ENCODE data around the gene LRP1B.

The LRP1B gene

DNA sequence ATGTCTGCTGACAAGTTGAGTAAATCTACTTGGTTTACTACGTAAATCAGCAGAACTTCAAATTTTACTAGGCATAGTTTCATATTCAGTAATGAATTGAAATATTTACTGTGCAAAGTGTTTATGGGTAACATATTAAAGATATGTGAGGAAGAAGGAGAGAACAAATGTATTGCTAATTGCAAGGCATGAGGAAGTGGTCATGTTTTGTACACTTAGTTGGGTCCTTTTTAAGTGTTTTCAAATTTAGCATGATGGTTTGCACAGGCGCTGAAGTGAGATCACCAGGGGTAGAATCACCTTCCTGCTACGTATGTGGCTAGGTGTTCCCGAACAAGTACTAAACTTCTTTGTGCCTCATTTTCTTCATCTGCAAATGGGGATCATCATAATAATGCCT is 1534.4 kb downstream of the LRP1B start:
- no peaks in the 10 kb centered on the region for H3K9me3 ChIP-seq (ENCODE audit: low read length)
- H3K9ac ChIP-seq (ENCODE audit: low read length), result no peak overlapping the region
- no peaks in the 10 kb centered on the region for H3K36me3 ChIP-seq (ENCODE audit: insufficient read depth, low read length)
- H3K4me1 ChIP-seq (ENCODE audit: insufficient read depth, low read length), result no peaks in the 10 kb centered on the region
- no peak overlapping the region for H3K27ac ChIP-seq (ENCODE audit: low read depth, low read length)
- H3K27me3 ChIP-seq (ENCODE audit: control insufficient read depth in 1 of 2, insufficient read depth in 2 of 2, low read length in 2 of 2), result no peaks in the 10 kb centered on the region
- no peak overlapping the region for H3K4me3 ChIP-seq (ENCODE audit: low read depth in 1 of 2, low read length in 2 of 2)

DNA sequence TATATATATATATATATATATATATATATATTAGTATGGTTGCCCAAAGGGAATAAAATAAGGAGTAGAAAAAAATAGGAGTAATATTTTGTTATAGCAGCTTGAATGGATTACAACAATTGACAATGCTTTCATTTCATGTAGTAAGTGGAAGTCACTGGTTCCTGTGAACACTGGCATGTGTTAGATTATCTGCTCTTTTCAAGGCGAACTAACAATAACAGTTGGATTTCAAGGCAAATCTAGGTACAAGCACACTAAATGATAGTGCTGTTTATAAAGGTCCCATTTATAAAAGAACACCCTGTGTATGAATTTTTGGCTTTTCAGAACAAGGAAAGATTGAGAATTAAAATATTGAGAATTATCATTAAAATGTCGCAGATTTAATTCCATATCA is 1535.7 kb downstream of the LRP1B start:
- Histone ChIP-seq H3K4me3 (ENCODE audit: low read depth in 1 of 2, low read length in 2 of 2) (no peak overlapping the region), H3K36me3 (ENCODE audit: insufficient read depth, low read length) (no peaks in the 10 kb centered on the region), H3K9ac (ENCODE audit: low read length) (no peak overlapping the region), H3K4me1 (ENCODE audit: insufficient read depth, low read length) (no peaks in the 10 kb centered on the region), H3K27me3 (ENCODE audit: control insufficient read depth in 1 of 2, insufficient read depth in 2 of 2, low read length in 2 of 2) (no peaks in the 10 kb centered on the region), H3K9me3 (ENCODE audit: low read length) (no peaks in the 10 kb centered on the region), H3K27ac (ENCODE audit: low read depth, low read length) (no peak overlapping the region)

DNA sequence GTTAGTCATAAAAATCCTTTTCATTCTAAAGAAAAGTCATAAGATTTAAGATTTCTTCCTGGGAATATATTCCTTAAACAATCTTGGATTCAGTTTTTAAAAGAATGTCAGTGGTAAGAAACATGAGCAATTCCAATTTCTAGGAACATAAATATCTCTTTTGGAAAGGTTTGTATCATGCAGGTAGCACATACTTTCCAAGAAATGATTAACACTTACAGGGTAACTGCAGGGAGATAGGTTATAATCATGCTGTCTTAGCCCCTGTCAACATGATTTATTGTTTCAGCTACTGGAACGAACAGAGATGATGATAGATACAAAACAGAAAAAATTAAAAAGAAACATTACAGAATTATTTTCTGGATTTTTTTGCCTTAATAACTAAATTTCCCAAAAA is 1537.7 kb downstream of the LRP1B start:
- H3K4me1 ChIP-seq (ENCODE audit: insufficient read depth, low read length), result no peaks in the 10 kb centered on the region
- no peak overlapping the region for H3K9ac ChIP-seq (ENCODE audit: low read length)

DNA sequence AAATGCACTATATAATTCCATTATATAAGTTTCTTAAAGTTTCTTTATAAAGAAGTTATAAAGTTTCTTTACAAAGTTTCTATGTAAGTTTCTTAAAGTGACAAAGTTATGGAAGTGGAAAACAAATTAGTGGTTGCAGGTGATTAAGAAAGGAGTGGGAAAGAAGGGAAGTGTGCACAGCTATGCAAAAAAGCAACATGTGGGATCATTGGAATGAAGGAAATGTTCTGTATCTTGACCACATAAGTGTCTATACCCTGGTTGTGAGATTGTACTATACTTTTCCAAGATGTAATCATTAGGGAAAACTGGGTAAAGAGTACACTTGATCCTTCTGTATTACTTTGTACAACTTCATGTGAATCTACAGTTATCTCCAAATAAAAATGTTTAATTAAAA is 1541.1 kb downstream of the LRP1B start:
- Histone ChIP-seq H3K9me3 (ENCODE audit: low read length) (no peaks in the 10 kb centered on the region), H3K4me3 (ENCODE audit: low read depth in 1 of 2, low read length in 2 of 2) (no peak overlapping the region), H3K9ac (ENCODE audit: low read length) (no peak overlapping the region), H3K4me1 (ENCODE audit: insufficient read depth, low read length) (no peaks in the 10 kb centered on the region), H3K36me3 (ENCODE audit: insufficient read depth, low read length) (no peaks in the 10 kb centered on the region), H3K27me3 (ENCODE audit: control insufficient read depth in 1 of 2, insufficient read depth in 2 of 2, low read length in 2 of 2) (no peaks in the 10 kb centered on the region), H3K27ac (ENCODE audit: low read depth, low read length) (no peak overlapping the region)

More for the DNA sequence above, 1537.7 kb downstream of the LRP1B start:
- H3K4me3 ChIP-seq (ENCODE audit: low read depth in 1 of 2, low read length in 2 of 2), result no peak overlapping the region
- H3K27me3 ChIP-seq (ENCODE audit: control insufficient read depth in 1 of 2, insufficient read depth in 2 of 2, low read length in 2 of 2), result no peaks in the 10 kb centered on the region
- H3K36me3 ChIP-seq (ENCODE audit: insufficient read depth, low read length), result no peaks in the 10 kb centered on the region
- no peaks in the 10 kb centered on the region for H3K9me3 ChIP-seq (ENCODE audit: low read length)
- no peak overlapping the region for H3K27ac ChIP-seq (ENCODE audit: low read depth, low read length)

DNA sequence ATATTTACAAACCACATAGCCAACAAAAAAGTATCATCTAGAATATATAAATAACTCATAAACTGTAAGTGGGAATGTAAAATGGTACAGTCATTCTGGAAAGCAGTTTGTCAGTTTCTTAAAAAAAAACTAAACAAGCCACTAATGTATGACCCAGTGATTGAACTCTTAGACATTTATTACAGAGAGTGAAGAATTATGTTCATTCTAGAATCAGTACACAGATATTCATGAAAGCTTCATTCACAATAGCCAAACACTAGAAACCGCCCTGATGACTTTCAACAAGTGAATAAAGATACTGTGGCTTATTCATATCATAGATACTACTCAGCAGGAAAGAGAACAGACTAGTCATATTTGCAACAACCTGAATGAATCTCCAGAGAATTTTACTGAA is 1541.5 kb downstream of the LRP1B start:
- H3K4me3 ChIP-seq (ENCODE audit: low read depth in 1 of 2, low read length in 2 of 2), result no peak overlapping the region
- no peak overlapping the region for H3K27ac ChIP-seq (ENCODE audit: low read depth, low read length)
- H3K9me3 ChIP-seq (ENCODE audit: low read length), result no peaks in the 10 kb centered on the region
- no peak overlapping the region for H3K9ac ChIP-seq (ENCODE audit: low read length)
- H3K36me3 ChIP-seq (ENCODE audit: insufficient read depth, low read length), result no peaks in the 10 kb centered on the region
- no peaks in the 10 kb centered on the region for H3K4me1 ChIP-seq (ENCODE audit: insufficient read depth, low read length)
- H3K27me3 ChIP-seq (ENCODE audit: control insufficient read depth in 1 of 2, insufficient read depth in 2 of 2, low read length in 2 of 2), result no peaks in the 10 kb centered on the region

DNA sequence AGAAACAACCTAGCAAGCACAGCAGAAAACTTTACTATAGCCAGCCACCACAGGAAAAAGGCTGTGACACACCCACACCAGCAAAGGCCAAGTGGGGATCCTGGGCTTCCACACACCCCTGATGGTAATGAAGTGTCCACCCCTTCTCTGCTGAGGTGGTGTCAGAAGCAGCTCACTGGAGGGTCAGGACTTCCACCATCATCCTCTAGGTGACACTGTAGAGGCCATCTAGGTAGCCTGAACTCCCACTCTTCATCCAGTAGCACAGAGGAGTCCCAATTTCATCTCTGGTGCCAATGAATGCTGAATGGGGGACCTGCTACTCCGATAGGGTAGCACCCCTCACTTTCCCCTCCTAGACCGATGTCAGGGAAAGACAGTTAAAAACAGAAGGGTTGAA is 1544.4 kb downstream of the LRP1B start:
- Histone ChIP-seq H3K4me3 (ENCODE audit: low read depth in 1 of 2, low read length in 2 of 2) (no peak overlapping the region), H3K36me3 (ENCODE audit: insufficient read depth, low read length) (no peaks in the 10 kb centered on the region), H3K27ac (ENCODE audit: low read depth, low read length) (no peak overlapping the region), H3K9me3 (ENCODE audit: low read length) (no peaks in the 10 kb centered on the region), H3K9ac (ENCODE audit: low read length) (no peak overlapping the region), H3K4me1 (ENCODE audit: insufficient read depth, low read length) (no peaks in the 10 kb centered on the region), H3K27me3 (ENCODE audit: control insufficient read depth in 1 of 2, insufficient read depth in 2 of 2, low read length in 2 of 2) (no peaks in the 10 kb centered on the region)

DNA sequence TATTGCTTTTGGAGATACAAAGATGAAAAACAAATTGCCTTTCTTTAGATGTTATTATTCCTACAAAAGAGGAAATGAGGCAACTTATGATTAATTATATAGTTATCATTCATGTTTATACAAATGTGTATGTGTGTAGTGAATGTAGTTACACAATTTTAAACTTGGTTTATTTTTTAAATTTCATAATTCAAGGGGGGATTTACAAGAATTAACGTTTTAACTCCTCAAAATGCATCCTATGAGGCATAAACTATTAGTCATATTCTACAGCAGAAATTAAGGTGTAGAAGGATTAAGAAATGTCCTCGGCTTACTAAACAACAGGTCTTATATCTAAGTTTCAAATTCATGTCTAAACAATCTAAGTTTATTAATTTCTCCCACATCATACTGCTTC is 1545.8 kb downstream of the LRP1B start:
- H3K4me3 ChIP-seq (ENCODE audit: low read depth in 1 of 2, low read length in 2 of 2), result no peak overlapping the region
- H3K36me3 ChIP-seq (ENCODE audit: insufficient read depth, low read length), result no peaks in the 10 kb centered on the region
- H3K9me3 ChIP-seq (ENCODE audit: low read length), result no peaks in the 10 kb centered on the region
- no peaks in the 10 kb centered on the region for H3K4me1 ChIP-seq (ENCODE audit: insufficient read depth, low read length)
- H3K9ac ChIP-seq (ENCODE audit: low read length), result no peak overlapping the region
- no peaks in the 10 kb centered on the region for H3K27me3 ChIP-seq (ENCODE audit: control insufficient read depth in 1 of 2, insufficient read depth in 2 of 2, low read length in 2 of 2)
- no peak overlapping the region for H3K27ac ChIP-seq (ENCODE audit: low read depth, low read length)

DNA sequence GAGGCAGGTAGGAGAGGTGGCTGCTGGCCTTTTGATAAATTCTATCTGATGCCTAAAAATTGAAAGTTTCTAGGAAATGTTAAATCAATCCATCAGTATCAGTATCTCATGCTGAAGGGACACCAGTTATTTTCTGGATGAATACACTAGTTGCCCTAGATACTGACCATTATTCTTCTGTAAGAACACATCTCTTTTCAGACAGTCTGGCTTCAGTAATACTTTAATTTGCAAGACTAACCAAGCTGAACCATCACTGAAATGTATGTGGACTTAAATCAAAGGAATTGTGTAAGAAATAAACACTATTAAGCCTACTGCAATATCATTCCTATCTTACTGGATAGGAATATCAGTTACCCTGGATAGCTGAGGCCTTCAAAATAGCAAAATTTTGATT is 1546.3 kb downstream of the LRP1B start:
- no peaks in the 10 kb centered on the region for H3K4me1 ChIP-seq (ENCODE audit: insufficient read depth, low read length)
- H3K27me3 ChIP-seq (ENCODE audit: control insufficient read depth in 1 of 2, insufficient read depth in 2 of 2, low read length in 2 of 2), result no peaks in the 10 kb centered on the region
- H3K9ac ChIP-seq (ENCODE audit: low read length), result no peak overlapping the region
- no peak overlapping the region for H3K27ac ChIP-seq (ENCODE audit: low read depth, low read length)
- no peak overlapping the region for H3K4me3 ChIP-seq (ENCODE audit: low read depth in 1 of 2, low read length in 2 of 2)
- no peaks in the 10 kb centered on the region for H3K36me3 ChIP-seq (ENCODE audit: insufficient read depth, low read length)
- H3K9me3 ChIP-seq (ENCODE audit: low read length), result no peaks in the 10 kb centered on the region

DNA sequence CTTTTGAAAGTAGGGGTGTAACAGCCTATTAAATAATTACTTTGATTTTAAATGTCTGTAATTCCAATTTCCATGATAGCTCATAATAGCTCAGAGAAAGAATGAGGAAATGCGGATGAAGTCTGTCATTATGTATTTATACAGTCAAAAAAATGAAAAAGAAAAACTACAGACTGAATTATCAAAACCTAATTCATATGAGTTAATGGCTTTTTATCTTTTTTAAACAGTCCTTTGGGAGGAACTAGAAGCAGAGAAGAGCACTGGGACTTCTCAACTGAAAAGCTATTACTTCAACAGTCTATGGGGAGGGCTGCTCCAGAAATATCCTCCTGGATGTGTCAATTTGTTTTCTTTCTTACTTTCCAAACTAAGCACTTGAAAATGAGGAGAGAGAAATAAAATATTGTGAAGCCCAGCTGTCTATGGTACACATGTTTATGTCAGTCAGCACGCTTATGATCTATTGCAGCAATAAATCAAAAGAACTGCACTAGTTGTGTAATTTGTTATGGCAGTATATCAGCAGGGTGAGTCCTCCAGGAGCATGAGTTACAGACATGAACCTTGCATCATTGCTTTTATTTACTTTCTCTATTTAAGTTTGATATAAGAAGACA is 1550.2 kb downstream of the LRP1B start:
- H3K27ac ChIP-seq (ENCODE audit: low read depth, low read length), result no peak overlapping the region
- no peaks in the 10 kb centered on the region for H3K9me3 ChIP-seq (ENCODE audit: low read length)

DNA sequence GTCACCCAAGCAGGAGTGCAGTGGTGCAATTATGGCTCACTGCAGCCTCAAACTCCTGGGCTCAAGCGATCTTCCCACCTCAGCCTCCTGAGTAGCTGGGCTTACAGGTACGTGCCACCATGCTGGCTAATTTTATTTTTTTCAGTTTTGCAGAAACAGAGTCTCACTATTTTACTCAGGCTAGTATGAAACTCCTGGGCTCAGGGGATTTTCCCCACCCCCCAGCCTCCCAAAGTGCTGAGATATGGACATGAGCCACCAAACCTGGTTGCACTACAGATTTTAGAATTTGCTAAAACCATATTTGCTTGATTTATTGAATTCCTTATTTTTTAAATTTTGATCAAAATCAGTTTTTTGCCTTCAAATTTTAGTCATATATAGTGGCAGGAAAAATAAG is 1553.4 kb downstream of the LRP1B start:
- no peaks in the 10 kb centered on the region for H3K36me3 ChIP-seq (ENCODE audit: insufficient read depth, low read length)
- no peaks in the 10 kb centered on the region for H3K9me3 ChIP-seq (ENCODE audit: low read length)
- no peak overlapping the region for H3K4me3 ChIP-seq (ENCODE audit: low read depth in 1 of 2, low read length in 2 of 2)
- H3K27me3 ChIP-seq (ENCODE audit: control insufficient read depth in 1 of 2, insufficient read depth in 2 of 2, low read length in 2 of 2), result no peaks in the 10 kb centered on the region
- H3K9ac ChIP-seq (ENCODE audit: low read length), result no peak overlapping the region
- no peak overlapping the region for H3K27ac ChIP-seq (ENCODE audit: low read depth, low read length)
- no peaks in the 10 kb centered on the region for H3K4me1 ChIP-seq (ENCODE audit: insufficient read depth, low read length)

More for the DNA sequence above, 1550.2 kb downstream of the LRP1B start:
- Histone ChIP-seq H3K4me1 (ENCODE audit: insufficient read depth, low read length) (no peaks in the 10 kb centered on the region), H3K36me3 (ENCODE audit: insufficient read depth, low read length) (no peaks in the 10 kb centered on the region), H3K9ac (ENCODE audit: low read length) (no peak overlapping the region), H3K4me3 (ENCODE audit: low read depth in 1 of 2, low read length in 2 of 2) (no peak overlapping the region), H3K27me3 (ENCODE audit: control insufficient read depth in 1 of 2, insufficient read depth in 2 of 2, low read length in 2 of 2) (no peaks in the 10 kb centered on the region)

DNA sequence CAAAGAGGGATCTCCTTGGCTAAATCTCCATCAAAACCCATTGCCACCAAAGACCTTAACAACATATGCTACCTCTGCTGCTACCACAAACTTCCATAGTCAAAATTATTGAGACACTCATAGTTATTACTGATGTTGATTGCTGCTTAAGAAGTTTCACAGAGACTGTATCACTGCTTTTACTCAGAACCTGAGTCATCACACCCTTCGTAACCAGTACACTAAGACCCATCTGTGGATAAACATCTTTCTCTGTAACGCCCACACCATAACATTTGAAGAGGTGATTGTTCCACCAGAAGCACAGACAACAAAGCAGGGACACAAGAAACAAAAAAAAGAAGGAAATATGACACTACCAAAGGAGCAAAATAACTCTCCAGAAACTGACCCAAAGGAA is 1563.1 kb downstream of the LRP1B start:
- H3K4me3 ChIP-seq (ENCODE audit: low read depth in 1 of 2, low read length in 2 of 2), result no peak overlapping the region
- H3K4me1 ChIP-seq (ENCODE audit: insufficient read depth, low read length), result no peaks in the 10 kb centered on the region
- H3K27ac ChIP-seq (ENCODE audit: low read depth, low read length), result no peak overlapping the region
- H3K36me3 ChIP-seq (ENCODE audit: insufficient read depth, low read length), result no peaks in the 10 kb centered on the region
- H3K27me3 ChIP-seq (ENCODE audit: control insufficient read depth in 1 of 2, insufficient read depth in 2 of 2, low read length in 2 of 2), result no peaks in the 10 kb centered on the region
- no peaks in the 10 kb centered on the region for H3K9me3 ChIP-seq (ENCODE audit: low read length)
- no peak overlapping the region for H3K9ac ChIP-seq (ENCODE audit: low read length)

DNA sequence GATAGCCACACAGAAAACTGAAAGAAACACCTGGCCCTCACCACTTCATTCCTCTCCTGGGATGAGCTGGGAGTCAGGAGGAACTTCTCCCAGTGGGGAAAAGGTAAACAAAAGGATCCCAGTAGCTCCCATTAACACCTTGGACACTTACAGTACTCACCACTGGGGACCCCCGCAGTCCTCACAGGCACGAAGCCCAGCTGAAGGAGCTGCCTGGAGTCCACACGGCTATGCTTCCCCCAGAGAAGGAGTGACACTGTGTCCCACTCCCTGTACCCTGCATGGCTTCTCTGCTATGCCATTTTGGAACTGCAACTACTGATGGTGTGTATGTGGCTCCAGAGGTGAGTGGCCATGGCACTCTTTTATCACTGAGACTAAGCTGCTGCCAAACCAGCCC is 1565.1 kb downstream of the LRP1B start:
- no peak overlapping the region for H3K27ac ChIP-seq (ENCODE audit: low read depth, low read length)
- no peaks in the 10 kb centered on the region for H3K27me3 ChIP-seq (ENCODE audit: control insufficient read depth in 1 of 2, insufficient read depth in 2 of 2, low read length in 2 of 2)
- H3K36me3 ChIP-seq (ENCODE audit: insufficient read depth, low read length), result no peaks in the 10 kb centered on the region
- H3K4me3 ChIP-seq (ENCODE audit: low read depth in 1 of 2, low read length in 2 of 2), result no peak overlapping the region
- H3K9me3 ChIP-seq (ENCODE audit: low read length), result no peaks in the 10 kb centered on the region
- no peaks in the 10 kb centered on the region for H3K4me1 ChIP-seq (ENCODE audit: insufficient read depth, low read length)
- no peak overlapping the region for H3K9ac ChIP-seq (ENCODE audit: low read length)
